ENCODE results near the gene KCNC4. TPM values are rescaled to one million over a fixed set of nuclear protein-coding genes. Genes with fewer than 3 reads are reported as not detected.

KCNC4 gene
- total RNA-seq, 1 experiment from 2014 or later, result 0.24 TPM

DNA sequence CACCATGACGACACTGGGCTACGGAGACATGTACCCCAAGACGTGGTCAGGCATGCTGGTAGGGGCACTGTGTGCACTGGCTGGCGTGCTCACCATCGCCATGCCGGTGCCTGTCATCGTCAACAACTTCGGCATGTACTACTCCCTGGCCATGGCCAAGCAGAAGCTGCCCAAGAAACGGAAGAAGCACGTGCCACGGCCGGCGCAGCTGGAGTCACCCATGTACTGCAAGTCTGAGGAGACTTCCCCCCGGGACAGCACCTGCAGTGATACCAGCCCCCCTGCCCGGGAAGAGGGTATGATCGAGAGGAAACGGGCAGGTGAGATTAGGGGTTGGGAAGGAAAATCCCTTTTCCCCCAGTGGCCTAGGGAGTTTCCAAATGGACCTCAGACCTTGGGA lies 13.5 kb downstream of the KCNC4 start:
- Histone ChIP-seq H3K27ac (ENCODE audit: low read depth, low read length, poor library complexity, severe bottlenecking) (no peak overlapping the region), H3K36me3 (ENCODE audit: insufficient read depth, low read length, poor library complexity, severe bottlenecking) (no peaks in the 10 kb centered on the region), H3K4me1 (ENCODE audit: insufficient read depth, low read length, poor library complexity, severe bottlenecking) (no peaks in the 10 kb centered on the region), H3K9me3 (ENCODE audit: low read depth, low read length, poor library complexity, severe bottlenecking) (no peaks in the 10 kb centered on the region), H3K4me3 (ENCODE audit: low read depth, low read length, poor library complexity, severe bottlenecking) (no peak overlapping the region), H3K27me3 (replicated peaks; ENCODE audit: insufficient read depth, low read depth, low read length, poor library complexity) (no peaks in the 10 kb centered on the region)
- intact Hi-C loops (cut with micrococcal nuclease; ENCODE audit: unreplicated experiment), result no loop called here
- ChIA-PET CTCF (no interaction called here), POLR2A (ENCODE audit: low non-redundant PET) (no interaction called here)
- DNase-seq (ENCODE audit: low spot score), result no peak
- TF ChIP-seq, protein P1, sequence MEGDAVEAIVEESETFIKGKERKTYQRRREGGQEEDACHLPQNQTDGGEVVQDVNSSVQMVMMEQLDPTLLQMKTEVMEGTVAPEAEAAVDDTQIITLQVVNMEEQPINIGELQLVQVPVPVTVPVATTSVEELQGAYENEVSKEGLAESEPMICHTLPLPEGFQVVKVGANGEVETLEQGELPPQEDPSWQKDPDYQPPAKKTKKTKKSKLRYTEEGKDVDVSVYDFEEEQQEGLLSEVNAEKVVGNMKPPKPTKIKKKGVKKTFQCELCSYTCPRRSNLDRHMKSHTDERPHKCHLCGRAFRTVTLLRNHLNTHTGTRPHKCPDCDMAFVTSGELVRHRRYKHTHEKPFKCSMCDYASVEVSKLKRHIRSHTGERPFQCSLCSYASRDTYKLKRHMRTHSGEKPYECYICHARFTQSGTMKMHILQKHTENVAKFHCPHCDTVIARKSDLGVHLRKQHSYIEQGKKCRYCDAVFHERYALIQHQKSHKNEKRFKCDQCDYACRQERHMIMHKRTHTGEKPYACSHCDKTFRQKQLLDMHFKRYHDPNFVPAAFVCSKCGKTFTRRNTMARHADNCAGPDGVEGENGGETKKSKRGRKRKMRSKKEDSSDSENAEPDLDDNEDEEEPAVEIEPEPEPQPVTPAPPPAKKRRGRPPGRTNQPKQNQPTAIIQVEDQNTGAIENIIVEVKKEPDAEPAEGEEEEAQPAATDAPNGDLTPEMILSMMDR (conservative IDR thresholded peaks at IDR 0.05; ENCODE audit: low read depth, low read length), result no peak
- no peak for TF ChIP-seq EZH2 (IDR thresholded peaks at IDR 0.05; ENCODE audit: borderline replicate concordance, low read depth, low read length, poor library complexity, severe bottlenecking)
- no TSS peak for BruUV-seq (replicated peaks)

DNA sequence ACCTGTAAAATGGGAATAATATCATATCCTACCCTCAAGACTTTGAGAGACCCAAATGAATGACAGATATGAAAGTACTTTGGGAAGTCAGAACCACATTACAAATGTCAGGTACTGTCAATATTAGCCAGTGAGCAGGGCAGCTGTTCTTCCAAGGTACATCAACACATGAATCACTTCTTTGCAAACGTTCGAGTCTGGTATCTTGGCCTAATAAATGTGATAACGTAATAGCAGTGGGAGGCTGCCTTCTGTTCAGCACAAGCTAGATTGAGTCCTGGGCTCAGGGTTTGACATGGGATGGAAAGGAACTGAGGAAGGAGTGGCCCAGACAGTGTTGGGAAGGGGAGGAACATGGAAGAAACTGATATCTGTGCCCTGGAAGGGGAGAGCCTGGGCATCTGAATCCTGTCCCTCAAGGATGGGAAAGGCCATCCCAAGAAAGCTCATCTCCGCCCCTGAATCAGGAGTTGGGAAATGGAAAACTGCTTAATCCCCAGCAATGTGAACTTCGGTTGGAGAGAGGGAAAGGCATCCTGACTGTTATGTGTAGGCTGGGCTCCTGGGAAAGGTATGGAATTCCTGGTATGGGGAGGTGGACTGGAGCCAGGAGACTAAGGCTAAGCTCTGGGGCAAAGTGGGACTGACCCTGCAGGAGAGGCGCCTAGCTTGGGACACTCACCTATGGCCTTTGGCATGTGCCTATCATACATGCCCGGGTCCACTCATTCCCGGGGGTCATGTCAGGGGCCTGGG lies 14.3 kb downstream of the KCNC4 start:
- H3K36me3 ChIP-seq (ENCODE audit: insufficient read depth, low read length, poor library complexity, severe bottlenecking), result no peaks in the 10 kb centered on the region
- CTCF ChIA-PET, result interaction anchor here (1.0 kb wide), 1 partner anchor 17 kb away, joined by 4 read pairs; no protein-coding TSS in a partner anchor
- DNase-seq (ENCODE audit: low spot score), result no peak
- no peaks in the 10 kb centered on the region for H3K27me3 ChIP-seq (replicated peaks; ENCODE audit: insufficient read depth, low read depth, low read length, poor library complexity)
- POLR2A ChIA-PET (ENCODE audit: low non-redundant PET), result no interaction called here
- TF ChIP-seq EZH2 (IDR thresholded peaks at IDR 0.05; ENCODE audit: borderline replicate concordance, low read depth, low read length, poor library complexity, severe bottlenecking), result no peak
- TF ChIP-seq, protein P1 (conservative IDR thresholded peaks at IDR 0.05; ENCODE audit: low read depth, low read length), result no peak
- H3K4me1 ChIP-seq (ENCODE audit: insufficient read depth, low read length, poor library complexity, severe bottlenecking), result no peaks in the 10 kb centered on the region
- BruUV-seq (replicated peaks), result no TSS peak
- H3K27ac ChIP-seq (ENCODE audit: low read depth, low read length, poor library complexity, severe bottlenecking), result no peak overlapping the region
- no peaks in the 10 kb centered on the region for H3K9me3 ChIP-seq (ENCODE audit: low read depth, low read length, poor library complexity, severe bottlenecking)
- intact Hi-C loops (cut with micrococcal nuclease; ENCODE audit: unreplicated experiment), result no loop called here
- H3K4me3 ChIP-seq (ENCODE audit: low read depth, low read length, poor library complexity, severe bottlenecking), result no peak overlapping the region

DNA sequence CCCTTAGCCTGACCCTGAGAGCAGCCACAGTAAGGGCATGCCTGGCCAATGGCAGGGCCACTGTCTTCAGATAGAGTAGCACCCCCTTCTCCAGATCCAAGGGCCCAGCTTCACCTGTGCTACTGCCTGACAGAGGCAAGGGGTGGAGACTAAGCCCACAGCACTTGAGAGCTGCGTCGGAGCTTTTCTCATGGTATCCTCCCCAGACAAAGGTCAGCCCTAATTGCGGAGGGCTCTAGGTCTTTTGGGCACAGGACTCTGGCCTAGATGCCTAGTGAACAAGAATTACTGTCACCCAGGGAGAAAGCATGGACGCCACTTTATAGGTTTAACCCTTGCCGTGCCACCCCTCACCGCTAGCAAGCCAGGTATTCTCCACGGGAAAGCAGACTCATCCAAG lies 15.1 kb downstream of the KCNC4 start:
- Histone ChIP-seq H3K4me1 (ENCODE audit: insufficient read depth, low read length, poor library complexity, severe bottlenecking) (no peaks in the 10 kb centered on the region), H3K27me3 (replicated peaks; ENCODE audit: insufficient read depth, low read depth, low read length, poor library complexity) (no peaks in the 10 kb centered on the region), H3K27ac (ENCODE audit: low read depth, low read length, poor library complexity, severe bottlenecking) (no peak overlapping the region), H3K4me3 (ENCODE audit: low read depth, low read length, poor library complexity, severe bottlenecking) (no peak overlapping the region), H3K36me3 (ENCODE audit: insufficient read depth, low read length, poor library complexity, severe bottlenecking) (no peaks in the 10 kb centered on the region), H3K9me3 (ENCODE audit: low read depth, low read length, poor library complexity, severe bottlenecking) (no peaks in the 10 kb centered on the region)
- ChIA-PET POLR2A (ENCODE audit: low non-redundant PET) (no interaction called here), CTCF (interaction anchor here (1.0 kb wide), 1 partner anchor 18 kb away, joined by 4 read pairs; no protein-coding TSS in a partner anchor)
- BruUV-seq (replicated peaks), result no TSS peak
- intact Hi-C loops (cut with micrococcal nuclease; ENCODE audit: unreplicated experiment), result no loop called here
- DNase-seq (ENCODE audit: low spot score), result no peak
- TF ChIP-seq EZH2 (IDR thresholded peaks at IDR 0.05; ENCODE audit: borderline replicate concordance, low read depth, low read length, poor library complexity, severe bottlenecking), result no peak
- TF ChIP-seq, protein P1 (conservative IDR thresholded peaks at IDR 0.05; ENCODE audit: low read depth, low read length), result no peak
